Esophagus muscularis mucosa (tissue), 4 donors: ENCODE data around the gene ERBB4. TPM values are rescaled to one million over a fixed set of nuclear protein-coding genes. Genes with fewer than 3 reads are reported as not detected.

Experiments
- DNase-seq: peaks from one replicate; pipeline ENCODE4 v3.0.0-alpha.2; 2017; ENCODE audit errors: extremely low spot score
- H3K27ac ChIP-seq, 4 donors: fragments of 200-600 bp; sonication (generic); replicated peaks in 1 of 4; 1 replicate in 3 of 4; 2 replicates in 1 of 4; pipeline ENCODE4 v1.5.1; 2016 to 2019; ENCODE audit warnings: mild to moderate bottlenecking in 1 of 4
- H3K27me3 ChIP-seq, 4 donors: fragments of 200-600 bp; sonication (generic); one replicate each; pipeline versions ENCODE4 v1.5.1 to v1.6.0; 2016 to 2019
- H3K36me3 ChIP-seq, 4 donors: fragments of 200-600 bp; sonication (generic); one replicate each; pipeline ENCODE4 v1.5.1; 2016 to 2019
- H3K4me1 ChIP-seq, 4 donors: fragments of 200-600 bp; sonication (generic); one replicate each; pipeline ENCODE4 v1.5.1; 2016 to 2019
- H3K4me3 ChIP-seq, 4 donors: fragments of 200-600 bp; sonication (generic); 1 replicate in 2 of 4; 2 replicates in 2 of 4; pipeline ENCODE4 v1.5.1; 2016 to 2019; ENCODE audit warnings: mild to moderate bottlenecking in 4 of 4, moderate library complexity in 1 of 4
- H3K9me3 ChIP-seq, 4 donors: fragments of 200-600 bp; sonication (generic); 1 replicate in 3 of 4; 2 replicates in 1 of 4; pipeline ENCODE4 v1.5.1; 2016 to 2019
- EP300 ChIP-seq: sonication (generic); formaldehyde crosslinking; IDR thresholded peaks from one replicate; pipeline ENCODE4 v1.6.1; 2017; ENCODE audit warnings: antibody characterized with exemption
- POLR2A ChIP-seq: fragments of 450-650 bp; IDR thresholded peaks from one replicate; pipeline ENCODE4 v1.6.1; 2017; ENCODE audit warnings: antibody characterized with exemption, moderate library complexity, mild to moderate bottlenecking, low read depth
- POLR2AphosphoS5 ChIP-seq, 2 donors: sonication (generic); formaldehyde crosslinking; IDR thresholded peaks; one replicate each; pipeline ENCODE4 v1.6.1; 2017; ENCODE audit warnings: antibody characterized with exemption in 2 of 2
- WGBS: methylation state at CpG from one replicate; pipeline ENCODE4 v1.1.5; 2018; 5-methylcytosine and 5-hydroxymethylcytosine counted together
- intact Hi-C: fragments of 100-400 bp; cut with DNase I; formaldehyde crosslinking; loops from one replicate; pipeline ENCODE4 v1.15.1; 2023
- total RNA-seq, 4 donors: library from RNA; depleted of rRNA; stranded (reverse); fragments of >200 nt; gene quantifications; one replicate each; pipeline versions ENCODE4 v1.1.0 to v1.2.1, GENCODE V29; 2016
- TF ChIP-seq, protein P1 (sequence below), 3 experiments: fragments of 200-600 bp in 2 of 3; fragments of 450-650 bp in 1 of 3; sonication (generic) in 2 of 3; IDR thresholded peaks; one replicate each; pipeline ENCODE4 v1.5.1; 2017 to 2019; ENCODE audit warnings: antibody characterized with exemption in 3 of 3, mild to moderate bottlenecking in 2 of 3, moderate library complexity in 1 of 3

The ERBB4 gene
- total RNA-seq, 4 donors from 2014 or later: under 0.01 to 0.19 (median 0.17) TPM

DNA sequence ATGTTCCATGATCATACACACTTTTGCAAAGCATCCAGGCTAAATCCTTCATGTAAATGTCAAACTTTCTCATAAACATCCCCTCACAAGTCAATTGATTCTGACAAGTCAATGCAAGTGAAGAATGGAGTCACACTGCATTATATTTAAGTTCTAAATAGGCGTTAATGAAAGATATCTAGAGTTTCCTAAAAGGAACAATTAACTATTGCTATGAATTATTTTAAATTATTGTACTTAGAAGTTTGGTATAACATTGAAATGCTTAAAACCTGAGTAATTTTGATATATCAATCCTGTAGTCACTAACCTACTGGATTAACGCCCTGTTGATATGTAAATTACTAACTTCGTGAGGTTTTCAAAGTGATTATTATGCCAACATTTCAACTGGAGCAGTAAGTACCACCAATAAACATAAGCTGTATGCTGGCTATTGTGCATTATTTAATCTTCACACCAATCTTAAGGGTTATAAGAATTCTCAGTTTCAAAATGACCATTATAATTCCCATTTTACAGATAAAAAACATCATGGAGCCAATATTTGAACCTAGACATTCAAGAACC, 884.3 kb downstream of the ERBB4 start:
- Histone ChIP-seq H3K27me3 (no peaks in the 10 kb centered on the region), H3K27ac (no peak overlapping the region), H3K4me1 (no peaks in the 10 kb centered on the region), H3K4me3 (no peak overlapping the region), H3K9me3 (no peaks in the 10 kb centered on the region), H3K36me3 (no peaks in the 10 kb centered on the region)
- WGBS: 79% methylated on average over 3 of the region's 3 CpGs
- no peak for TF ChIP-seq POLR2A
- TF ChIP-seq EP300: no peak
- TF ChIP-seq, protein P1, sequence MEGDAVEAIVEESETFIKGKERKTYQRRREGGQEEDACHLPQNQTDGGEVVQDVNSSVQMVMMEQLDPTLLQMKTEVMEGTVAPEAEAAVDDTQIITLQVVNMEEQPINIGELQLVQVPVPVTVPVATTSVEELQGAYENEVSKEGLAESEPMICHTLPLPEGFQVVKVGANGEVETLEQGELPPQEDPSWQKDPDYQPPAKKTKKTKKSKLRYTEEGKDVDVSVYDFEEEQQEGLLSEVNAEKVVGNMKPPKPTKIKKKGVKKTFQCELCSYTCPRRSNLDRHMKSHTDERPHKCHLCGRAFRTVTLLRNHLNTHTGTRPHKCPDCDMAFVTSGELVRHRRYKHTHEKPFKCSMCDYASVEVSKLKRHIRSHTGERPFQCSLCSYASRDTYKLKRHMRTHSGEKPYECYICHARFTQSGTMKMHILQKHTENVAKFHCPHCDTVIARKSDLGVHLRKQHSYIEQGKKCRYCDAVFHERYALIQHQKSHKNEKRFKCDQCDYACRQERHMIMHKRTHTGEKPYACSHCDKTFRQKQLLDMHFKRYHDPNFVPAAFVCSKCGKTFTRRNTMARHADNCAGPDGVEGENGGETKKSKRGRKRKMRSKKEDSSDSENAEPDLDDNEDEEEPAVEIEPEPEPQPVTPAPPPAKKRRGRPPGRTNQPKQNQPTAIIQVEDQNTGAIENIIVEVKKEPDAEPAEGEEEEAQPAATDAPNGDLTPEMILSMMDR (IDR thresholded peaks at IDR 0.05): no peak
- TF ChIP-seq POLR2AphosphoS5 (IDR thresholded peaks at IDR 0.05): no peak
- DNase-seq: no peak
- intact Hi-C loops: no loop called here

DNA sequence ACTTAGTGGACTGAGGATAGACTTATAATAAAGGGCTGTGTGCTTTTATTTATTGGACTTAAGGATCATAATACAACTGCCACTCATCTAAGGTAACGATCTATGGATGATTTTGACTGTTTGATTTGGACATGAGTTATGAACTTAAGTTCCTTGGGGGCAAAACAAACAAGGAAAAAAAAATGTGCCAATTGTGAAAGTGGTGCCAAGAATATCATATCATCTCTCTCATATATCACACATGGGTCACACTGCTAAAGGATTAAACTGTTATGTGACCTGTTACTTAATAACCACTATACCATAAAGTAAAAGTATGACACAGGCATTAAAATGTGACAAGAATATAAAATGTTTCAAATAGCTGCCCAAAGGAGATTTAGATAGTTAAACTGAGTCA, 886.3 kb downstream of the ERBB4 start:
- Histone ChIP-seq H3K4me3 (no peak overlapping the region), H3K36me3 (no peaks in the 10 kb centered on the region), H3K9me3 (no peaks in the 10 kb centered on the region), H3K4me1 (no peaks in the 10 kb centered on the region), H3K27ac (no peak overlapping the region), H3K27me3 (no peaks in the 10 kb centered on the region)
- DNase-seq: no peak
- 89% methylated on average over 1 of the region's 1 CpG for WGBS
- TF ChIP-seq POLR2A (no peak), POLR2AphosphoS5 (IDR thresholded peaks at IDR 0.05) (no peak), EP300 (no peak)
- TF ChIP-seq, protein P1 (IDR thresholded peaks at IDR 0.05): no peak
- intact Hi-C loops: no loop called here

DNA sequence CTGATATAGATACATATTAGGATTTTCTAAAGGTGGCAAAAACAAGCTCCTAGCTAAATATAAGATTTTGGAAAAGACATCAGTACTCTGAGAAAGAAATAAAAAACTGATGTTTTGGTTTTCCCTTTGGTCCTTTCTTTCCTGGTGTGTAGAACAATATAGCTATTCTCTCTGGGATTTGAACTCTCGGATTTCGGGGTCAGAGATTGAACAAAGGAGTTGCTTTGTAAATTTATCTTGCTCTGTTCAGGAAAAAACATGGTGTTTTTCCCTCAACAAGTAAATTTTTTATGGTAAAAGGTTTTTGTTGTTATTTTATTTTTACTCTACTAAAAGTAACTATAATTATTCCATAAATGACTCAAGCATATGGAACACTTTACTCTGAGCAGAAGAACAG, 889.3 kb downstream of the ERBB4 start:
- Histone ChIP-seq H3K27ac (no peak overlapping the region), H3K27me3 (no peaks in the 10 kb centered on the region), H3K36me3 (no peaks in the 10 kb centered on the region), H3K4me1 (no peaks in the 10 kb centered on the region), H3K9me3 (no peaks in the 10 kb centered on the region), H3K4me3 (no peak overlapping the region)
- no peak for TF ChIP-seq EP300
- TF ChIP-seq POLR2A: no peak
- TF ChIP-seq, protein P1 (IDR thresholded peaks at IDR 0.05): no peak
- no peak for TF ChIP-seq POLR2AphosphoS5 (IDR thresholded peaks at IDR 0.05)
- intact Hi-C loops: no loop called here
- DNase-seq: no peak
- WGBS: 74% methylated on average over 2 of the region's 2 CpGs

DNA sequence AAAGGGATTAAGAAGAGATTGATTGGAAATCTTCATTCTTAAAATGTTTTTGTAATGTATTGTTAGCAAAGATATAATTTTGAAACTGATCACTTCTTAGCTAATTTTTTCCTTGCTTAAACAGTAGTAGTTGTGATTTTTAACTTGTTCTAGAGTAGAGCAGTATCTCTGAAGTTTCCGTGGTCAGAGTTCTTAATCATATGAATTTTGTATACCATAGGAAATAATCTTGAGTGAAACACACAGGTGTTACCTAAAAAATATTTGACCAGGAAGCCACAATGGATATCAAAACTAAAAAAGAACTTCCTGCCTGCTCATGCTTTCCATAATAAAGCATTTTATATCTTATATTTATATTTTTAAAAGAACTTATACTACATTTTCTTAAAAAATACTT, 907.1 kb downstream of the ERBB4 start:
- TF ChIP-seq EP300 (no peak), POLR2A (no peak), POLR2AphosphoS5 (IDR thresholded peaks at IDR 0.05) (no peak)
- TF ChIP-seq, protein P1 (IDR thresholded peaks at IDR 0.05): no peak
- Histone ChIP-seq H3K36me3 (no peaks in the 10 kb centered on the region), H3K4me1 (no peaks in the 10 kb centered on the region), H3K27me3 (no peaks in the 10 kb centered on the region), H3K4me3 (no peak overlapping the region), H3K9me3 (no peaks in the 10 kb centered on the region), H3K27ac (no peak overlapping the region)
- WGBS: 54% methylated on average over 1 of the region's 1 CpG
- intact Hi-C loops: no loop called here
- DNase-seq: no peak

DNA sequence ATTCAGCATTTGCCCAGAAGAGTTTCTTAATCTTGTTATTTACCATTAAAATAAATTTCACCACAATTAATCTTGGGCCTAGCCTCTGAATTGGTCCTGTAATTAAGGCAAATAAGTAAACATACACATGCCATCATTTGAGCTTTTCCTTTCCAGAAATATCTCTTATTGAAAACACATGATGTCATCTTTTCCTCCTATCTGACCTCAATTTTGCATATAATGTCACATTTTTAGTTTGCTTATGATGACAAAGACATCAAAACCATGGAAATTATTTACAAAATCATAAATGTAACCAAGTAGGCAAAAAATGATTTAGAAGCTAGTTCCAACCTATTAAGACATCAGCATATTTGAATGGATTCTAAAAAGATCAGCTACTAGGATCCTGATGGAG, 915.5 kb downstream of the ERBB4 start:
- TF ChIP-seq, protein P1 (IDR thresholded peaks at IDR 0.05): no peak
- no peak for TF ChIP-seq POLR2A
- TF ChIP-seq EP300: no peak
- TF ChIP-seq POLR2AphosphoS5 (IDR thresholded peaks at IDR 0.05): no peak
- intact Hi-C loops: no loop called here
- H3K36me3 ChIP-seq: no peaks in the 10 kb centered on the region
- no peak for DNase-seq
- H3K9me3 ChIP-seq: no peaks in the 10 kb centered on the region
- H3K27ac ChIP-seq: no peak overlapping the region
- H3K4me1 ChIP-seq: no peaks in the 10 kb centered on the region
- H3K27me3 ChIP-seq: no peaks in the 10 kb centered on the region
- H3K4me3 ChIP-seq: no peak overlapping the region
